ENCODE data around the gene COLEC12.

COLEC12 gene

DNA sequence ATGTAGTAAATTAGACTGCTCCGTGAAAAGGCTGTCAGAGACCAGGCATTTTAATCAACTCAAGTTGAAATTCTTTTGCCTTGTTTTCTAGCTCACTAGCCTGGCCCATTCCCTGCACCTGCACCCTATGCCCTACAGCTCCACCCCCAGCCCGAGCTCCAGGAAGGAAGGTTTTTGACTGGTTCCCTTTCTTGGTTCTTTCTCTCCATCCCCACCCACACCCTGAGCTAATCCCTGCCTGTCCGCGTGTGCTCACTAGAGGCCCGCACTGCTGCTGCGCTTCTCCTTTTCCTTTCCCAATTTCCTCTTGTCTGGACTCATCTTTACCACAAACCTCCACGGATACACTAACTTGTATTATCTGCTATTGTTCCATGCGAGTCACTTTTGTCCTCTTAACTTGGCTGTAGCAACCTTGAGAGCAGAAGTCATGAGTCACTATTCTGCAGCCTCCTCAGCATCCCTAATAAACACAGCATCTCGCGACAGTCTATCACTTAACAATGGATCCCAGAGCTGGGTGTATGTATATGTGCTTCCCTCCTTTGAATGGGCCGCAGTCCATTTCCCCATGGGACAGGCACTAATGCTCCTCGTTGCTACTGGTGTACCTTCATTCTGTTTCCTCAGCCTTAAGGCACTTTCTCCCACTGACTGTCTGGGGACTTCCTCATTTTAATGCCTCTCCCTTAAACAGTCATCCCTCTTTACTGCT is 36.5 kb downstream of the COLEC12 start:
- DNase-seq (ENCODE audit: low read depth): no peak
- H3K4me3 ChIP-seq (replicated peaks; ENCODE audit: low read depth, low read length): no peak overlapping the region
- TF ChIP-seq, protein P1, sequence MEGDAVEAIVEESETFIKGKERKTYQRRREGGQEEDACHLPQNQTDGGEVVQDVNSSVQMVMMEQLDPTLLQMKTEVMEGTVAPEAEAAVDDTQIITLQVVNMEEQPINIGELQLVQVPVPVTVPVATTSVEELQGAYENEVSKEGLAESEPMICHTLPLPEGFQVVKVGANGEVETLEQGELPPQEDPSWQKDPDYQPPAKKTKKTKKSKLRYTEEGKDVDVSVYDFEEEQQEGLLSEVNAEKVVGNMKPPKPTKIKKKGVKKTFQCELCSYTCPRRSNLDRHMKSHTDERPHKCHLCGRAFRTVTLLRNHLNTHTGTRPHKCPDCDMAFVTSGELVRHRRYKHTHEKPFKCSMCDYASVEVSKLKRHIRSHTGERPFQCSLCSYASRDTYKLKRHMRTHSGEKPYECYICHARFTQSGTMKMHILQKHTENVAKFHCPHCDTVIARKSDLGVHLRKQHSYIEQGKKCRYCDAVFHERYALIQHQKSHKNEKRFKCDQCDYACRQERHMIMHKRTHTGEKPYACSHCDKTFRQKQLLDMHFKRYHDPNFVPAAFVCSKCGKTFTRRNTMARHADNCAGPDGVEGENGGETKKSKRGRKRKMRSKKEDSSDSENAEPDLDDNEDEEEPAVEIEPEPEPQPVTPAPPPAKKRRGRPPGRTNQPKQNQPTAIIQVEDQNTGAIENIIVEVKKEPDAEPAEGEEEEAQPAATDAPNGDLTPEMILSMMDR (IDR thresholded peaks at IDR 0.05; ENCODE audit: low read length, missing control alignments): no peak

DNA sequence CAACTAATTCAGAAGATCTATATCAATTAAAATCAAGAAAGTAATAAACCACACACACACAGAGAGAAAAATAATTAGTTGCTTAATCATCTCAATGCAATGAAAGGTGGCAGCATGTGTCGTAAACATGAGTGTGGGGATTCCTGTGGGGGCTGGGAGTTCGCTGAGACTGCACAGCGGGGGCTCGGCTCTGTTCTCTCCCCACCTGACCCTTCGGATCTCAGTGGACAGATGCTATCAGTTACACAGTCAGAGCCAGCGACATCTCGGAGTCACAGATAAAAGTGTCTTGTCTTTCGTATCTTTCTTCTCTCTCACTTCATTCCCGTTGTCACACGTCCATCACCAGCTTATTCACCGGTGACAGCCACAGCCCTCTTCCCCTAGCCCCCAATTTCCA is 37.1 kb downstream of the COLEC12 start:
- TF ChIP-seq, protein P1 (IDR thresholded peaks at IDR 0.05; ENCODE audit: low read length, missing control alignments): no peak
- no peak for DNase-seq (ENCODE audit: low read depth)
- H3K4me3 ChIP-seq (replicated peaks; ENCODE audit: low read depth, low read length): no peak overlapping the region

DNA sequence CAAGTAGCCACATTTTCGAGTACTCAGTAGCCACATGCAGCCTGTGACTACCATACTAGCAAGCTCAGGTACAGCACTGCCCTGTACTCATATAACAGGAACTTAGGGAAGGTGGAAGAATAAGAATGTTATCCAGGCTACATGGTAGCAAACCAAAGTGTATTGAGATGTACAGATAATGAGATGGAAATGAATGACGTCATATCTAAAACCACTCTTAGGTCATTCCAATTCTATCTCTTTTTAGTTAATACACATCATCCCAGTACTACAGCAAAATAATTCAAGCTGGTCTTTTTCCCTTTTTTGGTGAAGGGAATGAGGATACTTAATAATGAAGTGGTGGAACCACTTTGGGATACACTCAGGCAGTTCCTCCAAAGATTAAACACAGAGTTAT is 38.7 kb downstream of the COLEC12 start:
- H3K4me3 ChIP-seq (replicated peaks; ENCODE audit: low read depth, low read length): no peak overlapping the region
- TF ChIP-seq, protein P1 (IDR thresholded peaks at IDR 0.05; ENCODE audit: low read length, missing control alignments): no peak
- no peak for DNase-seq (ENCODE audit: low read depth)

DNA sequence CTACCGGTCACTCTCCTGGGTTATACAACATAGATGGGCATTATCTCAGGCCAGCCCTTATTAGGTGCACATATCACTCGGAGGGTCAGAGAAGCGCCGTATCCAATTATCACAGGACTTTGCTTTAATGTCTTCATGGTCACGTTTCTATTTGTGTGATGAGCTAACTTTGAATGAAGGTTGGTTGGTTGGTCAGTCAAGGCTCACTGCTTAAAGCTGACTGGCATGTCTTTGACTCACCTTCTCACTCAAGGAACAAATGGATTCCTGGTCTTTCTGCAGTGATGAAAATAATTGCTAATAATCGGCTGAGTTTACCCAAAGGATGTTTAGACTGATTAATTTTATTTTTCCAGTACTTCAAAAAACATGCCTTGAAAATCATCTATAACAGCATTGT is 39.7 kb downstream of the COLEC12 start:
- H3K4me3 ChIP-seq (replicated peaks; ENCODE audit: low read depth, low read length): no peak overlapping the region
- no peak for DNase-seq (ENCODE audit: low read depth)
- TF ChIP-seq, protein P1 (IDR thresholded peaks at IDR 0.05; ENCODE audit: low read length, missing control alignments): no peak

DNA sequence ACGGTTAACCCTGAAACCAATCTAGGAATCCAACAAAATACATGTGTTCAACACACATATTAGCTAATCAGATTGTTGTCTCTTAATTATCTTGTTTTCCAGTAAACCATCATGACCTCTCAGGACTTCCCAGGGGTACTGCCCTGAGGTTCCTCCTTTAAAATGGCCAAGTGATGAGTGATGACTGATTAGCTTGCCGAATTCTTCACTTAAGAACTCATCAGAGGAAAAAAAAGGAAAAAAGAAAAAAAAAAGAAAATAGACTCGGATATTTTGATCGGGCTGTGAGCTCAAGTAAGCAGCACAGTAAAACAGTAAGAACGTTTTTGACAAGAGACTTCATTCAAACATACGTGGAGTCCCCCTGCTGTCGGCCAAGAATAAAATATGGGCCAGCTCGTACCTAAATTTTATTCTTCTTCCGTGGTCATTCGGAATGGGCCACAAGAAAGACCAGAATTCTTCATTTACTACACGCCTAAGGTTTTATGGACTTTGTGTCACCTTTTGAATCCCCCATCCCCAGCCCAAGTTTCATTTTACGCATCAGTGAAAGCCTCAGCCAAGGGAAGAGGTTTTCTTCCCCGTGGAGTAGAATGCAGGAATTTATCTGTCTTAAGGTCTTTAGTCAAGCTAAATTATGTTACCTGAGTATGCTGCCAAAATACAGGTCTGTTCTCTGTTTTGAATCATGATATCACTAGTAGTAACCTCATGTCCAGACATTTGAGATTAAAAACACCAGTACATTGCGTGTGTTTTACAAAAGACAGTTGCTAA is 40.5 kb downstream of the COLEC12 start:
- TF ChIP-seq, protein P1 (IDR thresholded peaks at IDR 0.05; ENCODE audit: low read length, missing control alignments): no peak
- no peak overlapping the region for H3K4me3 ChIP-seq (replicated peaks; ENCODE audit: low read depth, low read length)
- no peak for DNase-seq (ENCODE audit: low read depth)

DNA sequence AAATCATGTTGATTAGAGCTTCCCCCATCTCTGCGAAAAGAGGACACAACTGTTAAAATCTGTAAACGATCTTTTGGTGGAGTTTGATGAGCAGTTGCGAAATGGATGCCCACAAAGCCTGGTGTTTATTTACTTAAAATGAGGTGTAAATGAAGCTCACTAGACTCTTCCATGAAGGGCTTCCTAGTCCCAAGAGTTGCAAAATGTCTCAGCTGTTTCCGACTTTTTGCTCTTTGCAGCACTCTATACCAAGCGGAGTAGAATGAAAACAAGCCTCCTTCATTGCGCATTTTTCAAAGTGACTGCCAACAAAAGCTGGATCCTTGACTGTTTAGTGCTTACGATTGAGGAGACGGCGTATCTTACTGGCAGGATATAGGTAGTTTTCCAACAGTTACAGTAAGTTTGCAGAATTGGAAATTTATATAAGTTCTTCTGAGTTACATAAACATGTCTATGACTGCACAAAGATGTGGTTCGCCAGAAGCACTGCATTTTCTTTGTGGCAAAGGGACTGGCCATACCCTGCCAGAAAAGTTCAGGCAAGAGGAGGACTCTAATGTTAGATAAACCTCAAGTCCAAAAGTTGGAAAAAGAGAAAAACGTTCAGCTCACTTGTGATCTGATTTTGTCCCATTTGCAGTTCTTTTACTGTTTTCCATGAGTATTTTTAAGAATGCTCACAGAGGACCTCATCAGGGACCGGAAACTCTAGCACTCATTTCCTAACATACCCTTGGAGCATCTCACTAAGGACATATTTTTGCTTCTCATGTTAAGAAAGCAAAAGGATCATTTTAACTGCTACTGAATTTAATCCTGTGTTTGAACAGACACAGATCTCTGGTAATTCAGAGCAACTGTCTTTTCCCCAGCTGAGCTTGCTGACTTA is 42.7 kb downstream of the COLEC12 start:
- no peak overlapping the region for H3K4me3 ChIP-seq (replicated peaks; ENCODE audit: low read depth, low read length)
- TF ChIP-seq, protein P1 (IDR thresholded peaks at IDR 0.05; ENCODE audit: low read length, missing control alignments): no peak
- peak; percentile 73 for DNase-seq (ENCODE audit: low read depth)
